NCI-H2107 (cell line): ENCODE measurements around the gene DLGAP1.
"Not testable (repeated sequence)": the region's sequence is repeated elsewhere in the genome, so short reads cannot be mapped to it uniquely, and the experiment has no call there.

ENCODE experiments used
- DNase-seq: peaks from one replicate; lab custom pipeline; 2025; lab: John Stamatoyannopoulos, UW

The DLGAP1 gene

DNA sequence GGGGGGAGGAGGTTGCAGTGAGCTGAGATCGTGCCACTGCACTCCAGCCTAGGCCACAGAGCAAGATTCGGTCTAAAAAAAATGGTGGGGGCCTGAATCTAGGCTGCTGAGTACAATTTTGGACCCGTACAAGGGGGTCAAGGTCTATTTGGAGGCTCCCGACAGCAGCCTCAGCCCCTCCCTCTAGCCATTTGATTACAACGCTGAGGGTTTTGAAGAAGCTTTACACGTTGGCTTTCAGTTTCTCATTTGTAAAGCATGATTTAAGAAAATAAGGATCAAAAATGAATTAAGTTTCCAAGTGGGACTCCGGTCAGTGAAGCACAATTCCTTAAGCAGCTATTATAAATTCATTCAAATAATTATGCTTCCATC is 871.2 kb downstream of the DLGAP1 start:
- no peak for DNase-seq

DNA sequence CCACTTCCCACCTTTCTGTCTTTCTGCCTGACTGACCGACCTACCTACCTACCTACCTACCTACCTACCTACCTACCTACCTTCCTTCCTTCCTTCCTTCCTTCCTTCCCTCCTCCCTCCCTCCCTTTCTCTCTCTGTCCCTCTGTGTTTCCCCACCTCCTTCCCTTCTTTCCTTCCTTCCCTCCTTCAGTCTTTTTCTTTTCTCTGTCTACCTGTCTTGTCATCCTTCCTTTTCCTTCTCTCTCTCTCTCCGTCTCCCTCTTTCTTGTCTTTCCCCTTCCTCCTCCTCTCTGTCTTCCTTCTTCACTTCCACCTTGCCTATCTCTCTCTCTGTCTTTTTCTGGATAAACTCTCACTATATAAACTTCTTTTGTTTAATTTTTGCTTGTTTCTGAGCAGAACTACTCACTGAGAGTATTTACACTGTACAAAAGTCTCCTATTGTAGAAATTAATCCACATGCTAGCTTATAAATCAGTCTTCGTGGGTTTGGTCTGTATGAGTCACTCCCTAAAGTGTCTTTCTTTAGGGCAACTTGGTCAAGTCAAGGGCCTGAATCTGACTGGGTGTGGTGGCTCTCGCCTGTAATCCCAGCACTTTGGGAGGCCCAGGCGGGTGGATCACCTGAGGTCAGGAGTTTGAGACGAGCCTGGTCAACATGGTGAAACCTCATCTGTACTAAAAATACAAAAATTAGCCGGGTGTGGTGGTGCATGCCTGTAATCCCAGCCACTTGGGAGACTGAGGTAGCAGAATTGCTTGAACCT is 871.8 kb downstream of the DLGAP1 start:
- DNase-seq = not testable (repeated sequence)

DNA sequence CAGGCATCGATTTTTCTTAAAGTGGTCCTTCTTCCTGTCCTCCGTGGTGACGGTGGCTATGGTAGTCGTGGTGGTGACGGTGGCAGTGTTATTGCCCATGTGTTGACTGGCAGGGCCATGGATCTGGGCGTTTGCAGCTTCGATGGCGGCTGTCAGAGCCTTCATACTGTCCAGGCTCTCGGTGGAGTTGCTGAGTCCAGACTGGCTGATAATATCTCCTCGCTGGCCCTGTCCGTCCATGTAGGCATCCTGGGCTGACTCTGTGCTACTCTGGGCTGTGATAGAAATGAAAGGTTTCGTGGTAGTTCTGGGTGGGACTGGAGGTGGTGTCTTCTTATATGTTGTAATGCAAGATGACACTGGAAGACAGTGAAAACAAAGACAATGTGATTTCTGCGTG is 873.2 kb downstream of the DLGAP1 start:
- no peak for DNase-seq

DNA sequence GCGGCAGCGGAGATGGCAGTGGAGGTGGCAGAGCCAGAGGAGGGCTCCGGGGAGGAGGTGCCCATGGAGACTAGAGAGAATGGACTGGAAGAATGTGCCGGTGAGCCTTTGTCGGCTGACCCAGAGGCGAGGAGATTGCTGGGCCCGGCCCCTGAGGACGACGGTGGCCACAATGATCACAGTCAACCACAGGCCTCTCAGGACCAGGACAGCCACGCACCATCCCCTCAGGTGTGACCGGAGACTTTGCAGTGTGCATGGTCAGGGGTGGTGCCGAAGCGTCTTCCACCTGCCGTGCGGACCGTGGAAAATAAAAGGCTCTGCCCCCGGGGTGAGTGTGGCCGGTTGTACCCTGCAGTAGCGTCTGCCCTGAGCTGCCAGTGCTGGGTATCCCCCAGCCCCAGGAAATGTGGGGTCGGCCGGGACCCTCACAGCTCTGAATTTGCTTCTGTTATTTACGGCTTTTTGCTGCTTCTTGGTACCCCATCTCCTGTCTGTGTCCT is 874.5 kb downstream of the DLGAP1 start:
- not testable (repeated sequence) for DNase-seq

DNA sequence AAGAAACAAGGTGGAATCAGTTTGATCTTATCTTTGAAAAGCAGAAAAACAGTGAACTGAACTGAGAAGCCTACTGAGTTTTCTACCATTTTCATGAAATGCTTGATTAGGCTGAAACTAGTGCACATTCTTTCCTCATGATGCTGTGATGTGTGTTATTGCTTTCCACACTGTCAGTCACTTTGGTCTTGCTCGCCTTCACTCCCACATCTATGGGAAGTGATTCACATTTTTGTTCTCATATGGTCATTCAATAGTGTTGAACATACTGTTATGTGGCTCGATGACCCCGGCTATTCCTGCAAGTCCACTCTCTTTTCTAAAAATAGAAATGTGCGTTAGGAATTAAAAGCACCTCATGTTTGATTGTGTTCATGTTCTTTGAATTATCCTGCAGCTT is 875.4 kb downstream of the DLGAP1 start:
- no peak for DNase-seq

DNA sequence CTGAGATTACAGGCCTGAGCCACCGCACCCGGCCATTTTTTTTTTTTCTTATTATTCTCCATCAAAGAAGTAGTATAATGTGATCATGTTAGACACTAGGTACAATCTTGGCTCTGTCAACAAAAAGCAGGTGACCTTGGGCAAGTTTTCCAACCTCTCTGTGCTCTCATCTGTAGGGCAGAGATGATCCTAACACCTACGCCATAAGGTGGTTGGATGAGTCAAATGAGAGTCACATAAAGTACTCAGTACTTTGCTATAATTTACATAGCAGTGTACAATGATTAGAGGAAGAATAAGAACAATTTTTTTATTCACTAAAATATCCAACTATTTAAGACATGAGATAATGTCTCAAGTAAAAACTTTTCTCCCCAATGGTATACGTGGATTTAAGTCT is 876.5 kb downstream of the DLGAP1 start:
- no peak for DNase-seq

DNA sequence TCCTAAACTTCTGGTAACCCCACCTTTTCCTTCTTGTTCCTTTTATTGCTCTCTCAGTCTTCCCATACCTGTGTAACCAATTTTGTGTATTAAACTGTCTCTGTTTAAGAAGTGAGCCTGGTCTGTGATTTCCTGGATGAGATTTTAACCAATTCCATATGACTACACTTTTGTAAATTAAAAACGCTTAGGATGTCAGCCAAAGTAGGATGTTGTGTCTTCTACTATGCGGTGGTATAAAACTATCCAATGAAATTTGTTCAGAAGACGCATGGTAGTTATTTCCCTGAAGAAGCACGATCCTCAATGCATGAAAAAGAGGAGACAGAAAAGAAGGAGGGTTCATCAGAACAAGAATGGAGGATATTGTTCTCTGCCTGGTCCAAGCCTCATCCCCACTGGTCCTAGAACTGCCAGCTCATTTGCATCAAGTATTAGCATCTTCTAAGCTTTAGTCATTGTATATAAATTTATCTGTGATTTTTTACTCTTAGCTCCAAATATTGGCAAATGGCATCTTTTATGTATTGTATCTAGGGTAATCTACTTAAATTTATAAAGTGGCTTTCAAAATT is 877.7 kb downstream of the DLGAP1 start:
- no peak for DNase-seq

DNA sequence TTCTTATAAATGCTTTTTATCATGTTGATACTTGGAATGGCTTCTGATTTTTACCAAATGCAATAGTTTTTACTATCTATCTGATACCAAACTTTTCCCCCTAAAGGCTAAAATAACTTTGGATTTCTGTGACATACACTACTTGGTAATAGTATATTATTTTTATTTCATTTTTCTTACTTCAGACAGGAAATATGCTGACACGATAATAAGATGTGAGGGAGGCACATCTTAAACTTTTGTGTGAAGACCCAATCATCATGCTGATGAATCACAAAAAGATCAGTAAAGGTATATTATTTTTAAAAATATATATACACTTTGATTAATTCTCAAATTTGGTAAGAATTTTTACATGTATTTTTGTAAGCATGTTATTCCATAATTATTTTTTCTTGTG is 882.3 kb downstream of the DLGAP1 start:
- DNase-seq = no peak

DNA sequence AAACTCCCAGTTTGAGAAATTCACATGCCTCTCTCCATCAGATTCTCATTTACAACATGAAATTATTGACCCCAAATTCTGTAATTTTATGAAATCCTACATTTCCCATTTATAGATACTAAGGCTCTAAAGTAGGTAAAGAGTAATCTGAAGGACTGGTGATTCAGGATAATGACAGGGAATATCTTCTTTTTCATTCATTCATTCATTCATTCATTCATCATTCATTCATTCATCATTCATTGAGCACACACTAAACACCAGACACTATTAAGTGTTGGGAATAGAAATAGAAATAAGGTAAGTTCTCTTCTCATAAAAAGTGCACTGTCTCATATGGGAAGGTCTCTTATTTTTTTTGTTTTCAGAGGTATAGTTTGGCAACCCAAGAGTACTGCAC is 888.3 kb downstream of the DLGAP1 start:
- DNase-seq = no peak

DNA sequence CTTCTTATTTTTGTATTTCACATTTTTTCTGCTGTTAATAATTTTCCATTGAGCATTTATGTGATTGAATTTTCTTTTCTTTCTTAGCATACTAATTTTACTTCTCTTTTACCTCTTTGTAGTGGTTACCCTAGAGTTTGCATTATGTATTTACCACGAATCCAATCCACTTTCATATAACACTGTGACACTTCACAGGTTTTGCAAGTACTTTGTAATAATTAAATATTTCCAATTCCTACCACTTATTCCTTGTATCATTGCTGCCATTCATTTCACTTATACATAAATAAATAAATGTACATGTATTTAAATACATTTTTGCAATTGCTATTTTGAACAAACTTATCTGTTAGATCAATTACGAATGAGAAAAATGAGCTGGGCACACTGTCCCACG is 894.4 kb downstream of the DLGAP1 start:
- DNase-seq = no peak

DNA sequence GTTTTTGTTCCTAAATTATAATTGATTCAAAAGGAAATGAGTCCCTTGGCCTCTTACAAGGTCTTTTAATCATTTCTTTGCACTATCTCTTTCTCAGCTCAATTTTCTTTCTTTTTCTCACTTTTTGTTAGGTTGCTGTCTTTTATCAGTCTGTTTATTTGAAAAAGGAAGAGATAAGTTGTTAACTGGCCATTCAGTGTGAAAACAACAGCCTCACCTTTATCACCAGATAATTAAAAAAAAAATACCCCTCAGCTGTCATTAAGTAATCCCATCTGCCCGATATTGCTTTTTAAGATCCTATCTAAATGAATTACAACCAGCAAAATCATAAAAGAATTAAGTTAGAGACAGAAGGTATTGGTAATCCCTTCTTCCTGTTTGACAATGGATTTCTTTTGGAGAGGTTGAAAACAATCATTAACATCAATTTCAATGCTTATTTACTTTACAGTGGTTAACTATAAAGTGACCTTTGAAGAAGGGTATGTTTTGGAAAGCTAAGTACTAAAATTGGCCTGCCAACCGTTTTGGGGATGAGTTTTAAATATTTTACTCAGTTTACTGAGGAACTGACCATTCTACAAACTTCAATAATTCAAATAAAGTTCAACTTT is 900.2 kb downstream of the DLGAP1 start:
- no peak for DNase-seq

DNA sequence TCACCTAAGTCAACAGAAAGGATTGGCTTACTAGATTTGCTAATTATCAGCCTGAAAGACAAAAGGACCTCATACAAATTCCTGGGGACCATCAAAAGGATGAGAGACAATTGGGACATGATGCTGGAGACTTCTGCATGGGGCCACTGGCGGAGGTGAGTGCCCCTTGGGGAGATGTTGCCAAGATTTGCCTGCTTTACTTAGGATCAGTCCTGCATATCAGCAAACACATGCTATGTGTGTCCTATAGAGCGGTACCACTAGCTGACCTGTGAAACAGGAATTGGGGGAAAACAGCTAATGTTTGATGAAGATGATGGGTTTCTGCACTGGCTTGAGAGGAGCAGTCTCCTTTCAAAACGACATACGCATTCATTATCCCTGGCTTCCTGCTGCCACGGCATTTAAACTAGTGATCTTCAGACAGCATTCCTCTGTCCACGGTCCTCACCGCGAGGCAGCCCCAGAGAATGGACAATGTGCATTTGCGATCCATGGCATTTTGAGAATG is 901.0 kb downstream of the DLGAP1 start:
- no peak for DNase-seq

DNA sequence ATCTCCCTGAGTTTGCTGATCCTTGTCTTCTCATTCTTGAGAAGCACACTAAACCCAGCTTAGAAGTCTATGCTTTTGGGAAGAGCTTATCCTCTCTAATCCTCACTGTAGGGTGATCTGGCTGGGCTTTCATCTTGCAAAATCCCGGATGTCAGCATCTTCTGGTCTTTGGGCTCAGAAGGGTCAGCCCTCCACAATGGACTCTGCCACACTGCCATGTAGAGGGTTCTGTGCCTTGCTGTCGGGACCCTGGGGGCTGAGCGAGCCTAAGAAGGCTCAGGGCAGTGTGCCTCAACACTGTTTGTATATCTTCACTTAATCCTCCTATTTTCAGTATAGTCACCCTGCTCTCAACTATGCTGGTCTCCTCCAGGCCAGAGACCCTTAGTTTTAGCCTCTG is 902.8 kb downstream of the DLGAP1 start:
- no peak for DNase-seq

DNA sequence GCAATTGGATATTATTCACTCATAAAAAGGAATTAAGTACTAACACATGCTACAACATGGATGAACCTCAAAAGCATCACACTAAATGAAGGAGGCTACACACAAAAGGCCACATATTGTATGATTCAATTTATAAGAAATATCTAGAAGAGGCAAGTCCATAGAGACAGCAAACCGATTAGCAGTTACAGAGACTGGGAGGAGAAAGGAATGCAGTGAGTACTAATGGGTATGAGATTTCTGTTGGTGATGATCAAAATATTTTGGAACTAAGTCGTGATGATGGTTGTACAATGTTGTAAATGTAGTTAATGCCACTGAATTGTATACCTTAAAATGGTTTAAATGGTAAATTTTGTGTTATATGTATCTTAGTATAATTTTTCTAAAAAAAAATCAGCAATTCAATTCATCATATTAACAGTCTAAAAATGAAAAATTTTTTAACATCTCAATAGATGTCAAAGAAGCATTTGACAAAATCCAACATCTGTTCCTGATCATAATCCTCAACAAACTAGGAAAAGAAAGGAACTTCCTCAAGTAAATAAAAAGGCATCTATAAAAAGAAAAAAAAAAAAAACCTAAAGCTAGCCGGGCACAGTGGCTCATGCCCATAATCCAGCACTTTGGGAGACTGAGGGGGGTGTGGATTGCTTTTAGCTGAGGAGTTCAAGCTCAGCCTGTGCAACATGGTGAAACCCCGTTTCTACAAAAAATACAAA is 907.1 kb downstream of the DLGAP1 start:
- no peak for DNase-seq

DNA sequence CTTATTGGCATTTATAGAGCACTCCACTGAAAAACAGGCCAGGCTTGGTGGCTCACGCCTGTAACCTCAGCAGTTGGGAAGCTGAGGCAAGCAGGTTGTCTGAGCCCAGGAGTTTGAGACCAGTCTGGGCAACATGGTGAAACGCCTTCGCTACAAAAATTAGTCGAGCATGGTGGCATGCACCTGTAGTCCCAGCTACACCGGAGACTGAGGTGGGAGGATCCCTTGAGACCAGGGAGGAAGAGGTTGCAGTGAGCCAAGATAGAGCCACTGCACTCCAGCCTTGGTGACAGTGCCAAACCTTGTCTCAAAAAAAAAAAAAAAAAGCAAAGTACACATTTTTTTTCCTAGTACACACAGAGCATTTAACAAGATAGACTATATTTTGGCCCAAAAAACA is 909.0 kb downstream of the DLGAP1 start:
- no peak for DNase-seq

DNA sequence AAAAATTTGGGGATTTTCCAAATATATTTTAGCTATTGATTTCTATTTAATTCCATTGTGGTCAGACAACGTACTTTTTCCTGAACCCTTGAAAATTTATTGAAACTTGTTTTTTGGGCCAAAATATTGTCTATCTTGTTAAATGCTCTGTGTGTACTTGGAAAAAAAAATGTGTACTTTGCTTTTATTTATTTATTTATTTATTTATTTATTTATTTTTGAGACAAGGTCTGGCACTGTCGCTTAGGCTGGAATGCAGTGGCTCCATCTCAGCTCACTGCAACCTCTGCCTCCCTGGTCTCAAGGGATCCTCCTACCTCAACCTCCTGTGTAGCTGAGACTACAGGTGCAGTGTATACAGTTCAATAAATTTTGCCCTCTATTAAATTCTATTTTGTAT is 910.6 kb downstream of the DLGAP1 start:
- no peak for DNase-seq

DNA sequence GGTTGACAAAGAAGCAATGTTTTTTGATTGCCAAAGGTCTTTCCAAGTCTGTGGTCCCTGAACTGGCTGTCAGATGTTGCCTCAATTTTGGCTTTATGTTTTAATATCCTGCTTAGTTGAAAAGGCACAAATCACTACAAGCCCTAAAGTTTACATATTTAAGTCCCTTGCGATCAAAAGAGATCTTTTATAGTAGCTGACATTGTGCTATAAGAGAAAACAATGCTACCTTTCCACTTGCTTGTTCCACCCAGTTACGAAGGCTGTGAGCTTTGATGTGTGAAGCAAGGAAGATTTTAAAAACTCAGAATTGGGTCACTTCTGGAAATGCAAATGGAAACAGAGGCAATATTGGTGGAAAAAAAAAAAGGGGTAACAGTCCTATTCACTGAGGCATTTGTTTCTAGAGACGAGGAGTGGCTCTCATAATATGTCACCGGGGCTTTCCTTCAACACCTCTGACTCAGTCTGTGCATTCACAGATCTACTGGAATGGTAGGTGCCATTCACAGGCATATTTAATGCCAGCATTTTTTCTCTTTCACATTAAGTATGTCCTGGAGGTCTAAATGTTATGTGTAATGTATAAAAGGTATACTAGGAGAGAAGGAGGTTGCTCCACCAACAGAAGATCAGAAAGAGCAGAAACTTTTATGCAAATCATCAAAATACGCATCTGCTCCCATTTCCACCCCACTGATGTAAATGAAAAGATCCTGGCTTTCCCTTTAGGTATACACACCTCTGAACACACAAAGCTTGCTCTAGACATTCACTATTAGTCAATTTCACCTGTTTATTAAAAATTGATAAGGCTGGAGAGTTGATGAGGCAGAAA is 913.3 kb downstream of the DLGAP1 start:
- no peak for DNase-seq

DNA sequence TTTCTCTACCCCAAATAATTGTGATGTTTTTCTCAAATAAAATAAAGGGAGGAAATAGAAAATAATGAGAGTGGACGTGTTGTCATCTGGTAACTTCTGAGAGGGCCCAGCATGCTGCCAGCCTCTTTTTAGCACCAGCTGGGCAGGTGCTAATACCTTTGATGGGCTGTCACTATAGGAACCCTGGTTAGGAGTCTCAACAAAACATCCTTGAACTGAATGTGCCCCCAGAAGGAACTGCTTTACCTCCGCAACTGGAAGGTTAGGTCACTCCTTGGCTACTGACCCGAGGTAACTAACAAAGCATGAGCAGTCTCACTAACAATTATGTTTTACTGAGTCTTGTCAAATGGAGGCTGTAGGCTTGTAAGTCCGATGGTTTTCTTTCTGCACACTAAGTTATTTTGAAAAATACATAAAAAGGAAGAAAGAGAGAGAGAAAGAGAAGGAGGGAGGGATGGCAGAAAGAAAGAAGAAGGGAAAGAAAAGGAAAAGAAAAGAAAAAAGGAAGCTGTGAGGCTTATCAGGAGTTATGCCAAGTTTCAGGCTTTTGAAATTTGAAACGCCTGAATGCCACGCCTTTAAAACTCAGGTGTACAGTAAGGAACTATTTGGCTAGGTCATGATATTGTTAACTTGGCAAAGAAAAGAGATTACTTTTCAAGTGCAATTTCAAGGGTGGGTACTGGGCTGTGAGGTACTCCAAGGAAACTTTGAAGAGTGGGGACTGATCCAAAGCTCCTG is 914.1 kb downstream of the DLGAP1 start:
- no peak for DNase-seq

DNA sequence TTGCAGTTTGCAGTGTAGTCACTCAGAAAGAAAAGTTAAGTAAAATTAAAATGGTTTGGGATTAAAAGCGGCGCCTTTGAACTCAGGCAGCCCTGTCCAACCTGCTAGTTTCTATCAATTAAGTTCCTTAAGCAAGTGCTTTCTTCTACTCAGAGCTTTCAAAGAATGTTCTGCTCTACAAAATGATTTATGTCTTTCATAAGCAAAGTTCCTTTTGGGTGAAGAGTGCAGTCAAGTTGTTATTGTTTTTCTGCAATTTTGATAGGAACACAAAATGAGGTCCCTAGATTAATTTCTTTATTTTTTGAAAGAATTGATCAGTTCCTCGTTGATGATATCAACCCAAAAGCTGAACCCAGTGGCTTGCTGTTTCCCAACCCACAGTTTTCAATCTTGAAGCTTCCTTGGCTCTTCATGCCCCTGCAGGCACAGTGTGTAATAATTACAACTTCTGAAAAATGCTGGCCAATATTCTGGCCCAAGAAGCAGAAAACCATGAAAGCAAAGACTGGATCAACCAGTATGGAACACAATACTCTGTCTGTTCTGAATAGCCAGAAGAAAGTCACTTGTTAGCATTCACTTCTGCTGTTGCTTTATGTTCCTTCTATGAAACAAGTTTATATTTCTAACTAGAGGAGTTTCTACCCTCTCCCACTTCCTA is 916.0 kb downstream of the DLGAP1 start:
- no peak for DNase-seq

DNA sequence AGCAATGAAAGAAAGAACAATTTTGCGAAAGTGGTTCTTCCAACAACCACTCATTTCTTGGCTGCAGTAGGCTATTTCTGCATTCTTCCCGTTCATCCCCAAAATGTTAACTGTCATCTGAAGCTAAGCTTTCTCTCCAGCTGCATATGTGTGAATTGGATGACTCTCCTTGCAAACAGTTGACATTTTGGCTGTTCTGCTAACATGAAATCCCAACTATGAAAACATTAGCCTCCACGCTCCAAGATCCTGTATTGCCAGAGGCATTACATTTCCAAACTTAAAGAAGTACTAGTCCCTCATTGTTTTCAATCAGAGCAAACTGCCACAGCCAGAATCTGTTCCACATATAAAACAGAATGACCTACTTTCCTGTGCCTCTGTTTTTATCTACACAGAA is 916.7 kb downstream of the DLGAP1 start:
- DNase-seq = no peak
